ENCODE measurements around the gene CEP170.
"Not testable (repeated sequence)": the region's sequence is repeated elsewhere in the genome, so short reads cannot be mapped to it uniquely, and the experiment has no call there.

DNA sequence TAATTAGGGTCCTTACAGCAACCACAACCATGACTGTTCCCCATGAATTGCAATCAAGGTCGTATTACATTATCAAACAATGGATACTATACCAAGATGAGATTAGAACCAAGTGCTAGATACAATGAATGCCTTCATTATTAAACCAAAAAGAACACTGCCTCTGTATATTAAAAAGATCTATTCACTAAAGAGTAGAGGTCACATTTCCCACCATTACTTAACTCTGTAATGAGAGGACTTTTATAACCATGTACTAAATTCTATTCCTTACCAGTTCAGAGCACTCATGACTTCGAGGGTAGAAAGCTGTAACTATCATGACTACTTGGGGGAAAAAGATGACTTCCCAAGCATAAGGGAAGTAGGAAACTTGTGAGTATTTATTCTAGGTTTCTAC is 53.8 kb downstream of the CEP170 start:
- TF ChIP-seq EZH2 (IDR thresholded peaks at IDR 0.05); POLR2AphosphoS5 (IDR thresholded peaks at IDR 0.05; ENCODE audit: borderline replicate concordance, low read depth, low read length); FOXP2 (optimal IDR thresholded peaks at IDR 0.05; ENCODE audit: control extremely low read depth, extremely low read length, insufficient read depth): not testable (repeated sequence)
